Hepatocyte (in vitro differentiated cells): ENCODE data around the gene KLF13.

Experiments used
- EZH2 ChIP-seq: fragments of 200-600 bp; sonication (generic); IDR thresholded peaks from 2 replicates; pipeline ENCODE4 v1.6.1; 2016; ENCODE audit warnings: antibody characterized with exemption, mild to moderate bottlenecking, borderline replicate concordance
- EZH2phosphoT487 ChIP-seq: fragments of 200-600 bp; sonication (generic); IDR thresholded peaks from one replicate; pipeline ENCODE4 v1.6.1; 2018; ENCODE audit warnings: antibody characterized with exemption, mild to moderate bottlenecking, low read depth, moderate library complexity; ENCODE audit not compliant: unreplicated experiment, severe bottlenecking
- TF ChIP-seq, protein P1 (sequence below): fragments of 200-600 bp; sonication (generic); IDR thresholded peaks from 2 replicates; pipeline ENCODE4 v1.5.1; 2016; ENCODE audit warnings: antibody characterized with exemption, mild to moderate bottlenecking; ENCODE audit not compliant: poor library complexity

- TF ChIP-seq EZH2phosphoT487 (no peak), EZH2 (no peak)
- TF ChIP-seq, protein P1, sequence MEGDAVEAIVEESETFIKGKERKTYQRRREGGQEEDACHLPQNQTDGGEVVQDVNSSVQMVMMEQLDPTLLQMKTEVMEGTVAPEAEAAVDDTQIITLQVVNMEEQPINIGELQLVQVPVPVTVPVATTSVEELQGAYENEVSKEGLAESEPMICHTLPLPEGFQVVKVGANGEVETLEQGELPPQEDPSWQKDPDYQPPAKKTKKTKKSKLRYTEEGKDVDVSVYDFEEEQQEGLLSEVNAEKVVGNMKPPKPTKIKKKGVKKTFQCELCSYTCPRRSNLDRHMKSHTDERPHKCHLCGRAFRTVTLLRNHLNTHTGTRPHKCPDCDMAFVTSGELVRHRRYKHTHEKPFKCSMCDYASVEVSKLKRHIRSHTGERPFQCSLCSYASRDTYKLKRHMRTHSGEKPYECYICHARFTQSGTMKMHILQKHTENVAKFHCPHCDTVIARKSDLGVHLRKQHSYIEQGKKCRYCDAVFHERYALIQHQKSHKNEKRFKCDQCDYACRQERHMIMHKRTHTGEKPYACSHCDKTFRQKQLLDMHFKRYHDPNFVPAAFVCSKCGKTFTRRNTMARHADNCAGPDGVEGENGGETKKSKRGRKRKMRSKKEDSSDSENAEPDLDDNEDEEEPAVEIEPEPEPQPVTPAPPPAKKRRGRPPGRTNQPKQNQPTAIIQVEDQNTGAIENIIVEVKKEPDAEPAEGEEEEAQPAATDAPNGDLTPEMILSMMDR: no peak
Observed at GRCh38 chr15:31377030-31377429, 50.4 kb downstream of the KLF13 start.
